Spleen (tissue), 13 donors: Measurements from ENCODE around the gene CXorf49. TPM values are rescaled to one million over a fixed set of nuclear protein-coding genes. Genes with fewer than 3 reads are reported as not detected.
A peak's percentile ranks its signal among the peaks of the same experiment; 100 is the strongest.
"Not testable (repeated sequence)": the region's sequence is repeated elsewhere in the genome, so short reads cannot be mapped to it uniquely, and the experiment has no call there.

Experiments
- DNase-seq: peaks from one replicate; pipeline ENCODE4 v3.0.0-alpha.2; 2020
- H3K27ac ChIP-seq, 8 donors: fragments of 200-600 bp; sonication (generic) in 7 of 8; 1 replicate in 4 of 8; 2 replicates in 4 of 8; pipeline versions ENCODE4 v1.5.0 to v1.8.0; 2016 to 2021; ENCODE audit warnings: inconsistent platforms in 4 of 8, mild to moderate bottlenecking in 4 of 8, moderate library complexity in 1 of 8
- H3K27me3 ChIP-seq, 7 donors: fragments of 200-600 bp; sonication (generic) in 6 of 7; replicated peaks in 1 of 7; 1 replicate in 4 of 7; 2 replicates in 3 of 7; pipeline versions ENCODE4 v1.5.0 to v1.8.0; 2016 to 2021; ENCODE audit warnings: inconsistent platforms in 3 of 7, mild to moderate bottlenecking in 1 of 7
- H3K36me3 ChIP-seq, 6 donors: fragments of 200-600 bp; sonication (generic) in 5 of 6; 1 replicate in 4 of 6; 2 replicates in 2 of 6; pipeline versions ENCODE4 v1.5.0 to v1.8.0; 2016 to 2021; ENCODE audit warnings: inconsistent platforms in 2 of 6
- H3K4me1 ChIP-seq, 6 donors: fragments of 200-600 bp; sonication (generic) in 5 of 6; 1 replicate in 3 of 6; 2 replicates in 3 of 6; pipeline versions ENCODE4 v1.5.0 to v1.8.0; 2016 to 2021; ENCODE audit warnings: inconsistent platforms in 3 of 6
- H3K4me3 ChIP-seq, 8 donors: fragments of 200-600 bp; sonication (generic) in 7 of 8; 1 replicate in 4 of 8; 2 replicates in 4 of 8; pipeline versions ENCODE4 v1.5.0 to v1.8.0; 2016 to 2021; ENCODE audit warnings: inconsistent platforms in 4 of 8, mild to moderate bottlenecking in 4 of 8, moderate library complexity in 2 of 8
- H3K9me3 ChIP-seq, 8 donors: fragments of 200-600 bp; sonication (generic) in 7 of 8; 1 replicate in 4 of 8; 2 replicates in 4 of 8; pipeline versions ENCODE4 v1.5.0 to v1.8.0; 2016 to 2021; ENCODE audit warnings: inconsistent platforms in 4 of 8
- WGBS, 5 donors: extraction: QIAGEN DNeasy Blood & Tissue Kit in 3 of 5; methylation state at CpG; one replicate each; pipeline versions ENCODE4 v1.1.5 to v1.1.7; 2013 to 2018; 5-methylcytosine and 5-hydroxymethylcytosine counted together
- intact Hi-C: fragments of 100-400 bp; cut with DNase I; formaldehyde crosslinking; loops from one replicate; pipeline ENCODE4 v1.15.0; 2023; ENCODE audit warnings: low total_unique reads
- long read RNA-seq, 2 donors: transcript quantifications; one replicate each; lab custom pipeline, GENCODE V29; 2026
- polyA plus RNA-seq, 3 donors: library from polyadenylated mRNA; stranded (reverse); fragments of 200-250 nt; gene quantifications; one replicate each; pipeline ENCODE4 v1.2.1, GENCODE V29; 2013
- total RNA-seq, 7 donors: library from RNA; depleted of rRNA in 3 of 7; stranded (reverse); fragments of >200 nt in 3 of 7; fragmentation: NEBNext Ultra II Directional in 4 of 7; extraction: Animal tissue kit (Norgen Biotek cat#: 25700) in 4 of 7; gene quantifications; one replicate each; pipeline versions ENCODE4 v1.1.0 to v1.2.1, GENCODE V29; 2016 to 2021
- donor health status: healthy with polysubstance abuse.
- donor health status: DM: no; HTN: no; CAD: no; lungs with moderate emphysema.
- donor health status: DM: no; HTN: no; CAD: no.
- donor health status: Bipolar disorder and iron deficiency.
- donor health status: healthy.
- donor health status: DM: no; HTN: no; CAD: no.
- donor health status: DM: yes; HTN: yes; CAD: no.

Gene CXorf49
- not detected for total RNA-seq
- polyA plus RNA-seq = not detected
- long read RNA-seq, donor 1 = 0 reads
- long read RNA-seq, donor 2 = 0 reads

DNA sequence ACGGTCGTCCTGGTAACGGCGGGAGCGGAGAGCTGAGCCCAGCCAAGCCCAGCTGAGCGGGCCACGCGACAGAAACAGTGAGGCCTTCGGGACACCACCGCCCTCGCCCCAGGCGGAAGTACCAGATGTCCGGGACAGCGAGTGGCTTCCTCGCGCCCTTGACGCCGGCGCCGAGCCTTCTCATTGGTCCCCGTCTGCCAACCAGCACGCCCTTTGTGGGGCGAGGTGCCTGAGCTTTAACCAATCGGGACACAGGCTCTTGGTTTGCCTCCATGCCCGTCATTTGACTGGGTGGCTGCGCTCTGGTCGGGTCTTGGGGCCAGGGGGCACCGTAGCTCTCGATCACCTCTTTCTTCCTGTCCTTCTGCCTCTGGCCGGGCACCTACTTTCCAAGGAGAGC, at the start of gene CXorf49:
Gene CXorf49, minus strand, starts transcription at position 101 of the 400 bp plus-strand sequence. CDS start 134 bp downstream, outside the sequence.
- H3K27ac ChIP-seq, intact Hi-C loops, H3K4me1 ChIP-seq, H3K36me3 ChIP-seq, H3K4me3 ChIP-seq, H3K27me3 ChIP-seq, H3K9me3 ChIP-seq, DNase-seq: not testable (repeated sequence)
- WGBS, 5 donors = no CpG with 5 or more reads among the region's 30 CpGs

DNA sequence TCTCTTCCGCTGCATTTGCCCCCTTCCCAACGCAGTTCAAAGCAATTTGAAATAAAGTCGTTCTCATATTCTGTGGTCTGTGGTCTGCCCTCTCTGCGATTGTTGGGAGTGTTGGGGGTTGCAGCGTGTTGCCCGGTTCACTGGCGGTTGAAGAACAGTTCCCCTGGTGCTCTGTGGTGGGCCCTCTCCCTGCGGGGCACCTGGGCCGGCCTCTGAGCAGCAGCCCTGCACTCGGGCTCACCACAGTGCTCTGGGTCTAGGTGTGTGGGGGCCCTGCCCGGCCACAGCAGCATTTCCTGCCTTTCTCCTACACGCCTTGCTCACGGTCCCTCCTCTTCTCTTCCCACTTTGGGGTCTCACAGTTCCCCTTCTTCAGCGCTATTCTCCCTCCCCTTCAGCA, 49.0 kb upstream of the CXorf49 start:
- H3K9me3 ChIP-seq, H3K27ac ChIP-seq, intact Hi-C loops, DNase-seq, H3K4me1 ChIP-seq, H3K4me3 ChIP-seq, H3K27me3 ChIP-seq, H3K36me3 ChIP-seq: not testable (repeated sequence)
- no CpG with 5 or more reads among the region's 14 CpGs for WGBS, 5 donors

DNA sequence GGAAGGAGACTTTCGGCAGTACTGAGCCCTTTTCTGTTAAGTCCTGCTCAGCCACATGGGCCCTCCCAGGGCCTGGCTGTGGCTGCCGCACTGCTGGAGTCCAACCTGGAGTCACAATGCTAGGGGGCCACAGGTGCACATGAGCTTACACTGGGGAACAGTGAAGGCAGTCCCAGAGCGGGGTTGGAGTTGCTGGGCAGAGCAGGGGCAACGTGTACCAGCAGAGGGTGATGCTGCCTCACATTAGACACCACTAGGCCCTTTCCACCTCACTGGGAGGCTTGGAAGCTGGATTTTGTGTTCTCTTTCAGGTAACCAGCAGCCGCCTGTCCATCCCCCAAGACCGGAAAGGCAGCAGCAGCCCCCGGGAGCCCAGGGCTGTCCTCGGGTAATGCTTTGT, 47.5 kb upstream of the CXorf49 start:
- DNase-seq, H3K4me1 ChIP-seq, H3K27me3 ChIP-seq, H3K4me3 ChIP-seq, H3K27ac ChIP-seq, H3K36me3 ChIP-seq, H3K9me3 ChIP-seq, intact Hi-C loops: not testable (repeated sequence)
- WGBS, 5 donors = no CpG with 5 or more reads among the region's 8 CpGs

DNA sequence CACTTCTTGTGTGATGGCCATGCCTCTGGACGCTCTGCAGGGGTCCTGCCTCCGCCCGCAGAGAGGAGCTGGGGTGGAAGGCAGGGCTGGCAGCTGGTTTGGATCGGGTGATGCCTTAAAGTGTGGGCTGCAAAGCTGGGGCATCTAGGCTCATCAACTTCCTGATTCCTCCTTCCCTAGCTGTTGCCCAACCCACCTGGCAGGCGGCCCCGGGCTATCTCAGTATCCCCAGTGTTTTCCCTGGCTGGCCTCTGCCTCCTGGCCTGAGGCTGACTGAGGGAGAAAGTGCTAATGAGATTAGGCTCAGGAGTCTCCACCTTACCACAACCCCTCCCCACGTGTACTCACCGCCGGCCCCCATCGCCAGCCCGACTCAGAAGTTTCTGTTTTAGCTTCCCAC, 46.7 kb upstream of the CXorf49 start:
- H3K27ac ChIP-seq, H3K9me3 ChIP-seq, H3K4me1 ChIP-seq, DNase-seq, H3K36me3 ChIP-seq, H3K27me3 ChIP-seq, intact Hi-C loops, H3K4me3 ChIP-seq: not testable (repeated sequence)
- WGBS, 5 donors = no CpG with 5 or more reads among the region's 11 CpGs

DNA sequence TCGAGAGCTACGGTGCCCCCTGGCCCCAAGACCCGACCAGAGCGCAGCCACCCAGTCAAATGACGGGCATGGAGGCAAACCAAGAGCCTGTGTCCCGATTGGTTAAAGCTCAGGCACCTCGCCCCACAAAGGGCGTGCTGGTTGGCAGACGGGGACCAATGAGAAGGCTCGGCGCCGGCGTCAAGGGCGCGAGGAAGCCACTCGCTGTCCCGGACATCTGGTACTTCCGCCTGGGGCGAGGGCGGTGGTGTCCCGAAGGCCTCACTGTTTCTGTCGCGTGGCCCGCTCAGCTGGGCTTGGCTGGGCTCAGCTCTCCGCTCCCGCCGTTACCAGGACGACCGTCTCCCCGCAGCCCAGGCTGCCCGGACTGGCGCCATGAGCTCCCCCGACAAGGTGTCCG, 45.0 kb upstream of the CXorf49 start, which contains the start of gene CXorf49B:
Gene CXorf49B, plus strand, starts transcription at position 301 of the 400 bp plus-strand sequence. Its CDS starts 75 bp downstream, at position 376.
- H3K9me3 ChIP-seq, DNase-seq, H3K27ac ChIP-seq, H3K4me3 ChIP-seq, H3K36me3 ChIP-seq, intact Hi-C loops, H3K27me3 ChIP-seq, H3K4me1 ChIP-seq: not testable (repeated sequence)
- WGBS, 5 donors = no CpG with 5 or more reads among the region's 34 CpGs

DNA sequence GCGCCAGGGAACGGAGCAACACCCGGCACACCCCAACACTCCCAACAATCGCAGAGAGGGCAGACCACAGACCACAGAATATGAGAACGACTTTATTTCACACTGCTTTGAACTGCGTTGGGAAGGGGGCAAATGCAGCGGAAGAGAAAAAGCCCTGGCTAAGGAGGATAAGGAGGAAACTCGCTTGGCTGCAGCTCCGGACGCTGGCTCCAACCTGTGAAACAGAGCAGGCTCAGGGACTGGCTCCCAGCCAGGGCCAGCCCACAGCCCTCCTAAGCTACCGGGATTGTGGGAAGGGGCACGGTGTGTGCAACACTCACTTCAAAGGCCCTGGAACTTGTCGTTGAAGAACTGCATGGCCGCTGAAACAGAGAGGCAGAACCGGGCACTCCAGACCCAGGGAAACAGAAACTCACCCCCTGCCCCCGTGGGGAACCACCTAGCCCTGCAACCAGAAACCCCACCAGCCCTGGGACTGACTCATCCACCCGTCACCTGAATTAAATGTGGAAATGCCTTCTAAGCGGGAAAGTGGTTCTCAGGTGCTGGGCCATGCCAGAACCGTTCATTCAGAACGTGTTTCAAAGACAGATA, 42.7 kb upstream of the CXorf49 start:
- intact Hi-C loops, H3K27ac ChIP-seq, H3K4me3 ChIP-seq, H3K27me3 ChIP-seq, H3K4me1 ChIP-seq, H3K36me3 ChIP-seq, DNase-seq, H3K9me3 ChIP-seq: not testable (repeated sequence)
- no CpG with 5 or more reads among the region's 20 CpGs for WGBS, 5 donors

DNA sequence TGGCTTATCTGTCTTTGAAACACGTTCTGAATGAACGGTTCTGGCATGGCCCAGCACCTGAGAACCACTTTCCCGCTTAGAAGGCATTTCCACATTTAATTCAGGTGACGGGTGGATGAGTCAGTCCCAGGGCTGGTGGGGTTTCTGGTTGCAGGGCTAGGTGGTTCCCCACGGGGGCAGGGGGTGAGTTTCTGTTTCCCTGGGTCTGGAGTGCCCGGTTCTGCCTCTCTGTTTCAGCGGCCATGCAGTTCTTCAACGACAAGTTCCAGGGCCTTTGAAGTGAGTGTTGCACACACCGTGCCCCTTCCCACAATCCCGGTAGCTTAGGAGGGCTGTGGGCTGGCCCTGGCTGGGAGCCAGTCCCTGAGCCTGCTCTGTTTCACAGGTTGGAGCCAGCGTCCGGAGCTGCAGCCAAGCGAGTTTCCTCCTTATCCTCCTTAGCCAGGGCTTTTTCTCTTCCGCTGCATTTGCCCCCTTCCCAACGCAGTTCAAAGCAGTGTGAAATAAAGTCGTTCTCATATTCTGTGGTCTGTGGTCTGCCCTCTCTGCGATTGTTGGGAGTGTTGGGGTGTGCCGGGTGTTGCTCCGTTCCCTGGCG, 2.3 kb upstream of the CXorf49 start:
- H3K27me3 ChIP-seq, H3K27ac ChIP-seq, H3K36me3 ChIP-seq, H3K4me3 ChIP-seq, H3K9me3 ChIP-seq, H3K4me1 ChIP-seq, DNase-seq, intact Hi-C loops: not testable (repeated sequence)
- WGBS, 5 donors = no CpG with 5 or more reads among the region's 20 CpGs

DNA sequence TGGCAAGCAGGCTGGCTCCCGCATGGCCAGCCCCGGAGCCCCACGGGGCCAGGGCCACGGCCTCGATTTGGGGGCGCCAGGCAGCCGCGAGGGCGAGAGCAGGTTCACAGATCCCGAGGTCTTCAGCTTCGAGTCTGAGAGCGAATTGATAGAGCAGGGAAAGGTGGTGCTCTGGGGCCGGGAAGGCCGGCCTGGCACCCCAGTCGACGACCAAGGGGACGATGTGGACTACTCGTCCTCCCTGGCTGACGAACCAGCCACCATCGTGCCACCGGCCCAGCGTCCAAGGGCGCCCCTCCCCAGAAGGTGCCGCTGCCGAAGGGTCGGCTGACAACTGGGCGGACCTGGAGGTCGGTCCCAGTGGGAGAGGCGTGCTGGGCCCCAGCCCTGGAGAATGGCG, 1.1 kb upstream of the CXorf49 start:
- H3K27me3 ChIP-seq, H3K36me3 ChIP-seq, H3K27ac ChIP-seq, intact Hi-C loops, H3K4me1 ChIP-seq, H3K9me3 ChIP-seq, H3K4me3 ChIP-seq: not testable (repeated sequence)
- DNase-seq = peak; percentile 52
- 89 to 94% methylated on average over 3 to 8 of the region's 30 CpGs; no CpG with 5 or more reads in 3 of the 5 donors for WGBS, 5 donors

DNA sequence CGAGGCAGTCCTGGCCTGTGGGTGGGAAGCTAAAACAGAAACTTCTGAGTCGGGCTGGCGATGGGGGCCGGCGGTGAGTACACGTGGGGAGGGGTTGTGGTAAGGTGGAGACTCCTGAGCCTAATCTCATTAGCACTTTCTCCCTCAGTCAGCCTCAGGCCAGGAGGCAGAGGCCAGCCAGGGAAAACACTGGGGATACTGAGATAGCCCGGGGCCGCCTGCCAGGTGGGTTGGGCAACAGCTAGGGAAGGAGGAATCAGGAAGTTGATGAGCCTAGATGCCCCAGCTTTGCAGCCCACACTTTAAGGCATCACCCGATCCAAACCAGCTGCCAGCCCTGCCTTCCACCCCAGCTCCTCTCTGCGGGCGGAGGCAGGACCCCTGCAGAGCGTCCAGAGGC, 1.8 kb downstream of the CXorf49 start:
- H3K9me3 ChIP-seq, H3K4me3 ChIP-seq, H3K36me3 ChIP-seq, H3K27ac ChIP-seq, DNase-seq, H3K27me3 ChIP-seq, intact Hi-C loops, H3K4me1 ChIP-seq: not testable (repeated sequence)
- no CpG with 5 or more reads among the region's 12 CpGs for WGBS, 5 donors

DNA sequence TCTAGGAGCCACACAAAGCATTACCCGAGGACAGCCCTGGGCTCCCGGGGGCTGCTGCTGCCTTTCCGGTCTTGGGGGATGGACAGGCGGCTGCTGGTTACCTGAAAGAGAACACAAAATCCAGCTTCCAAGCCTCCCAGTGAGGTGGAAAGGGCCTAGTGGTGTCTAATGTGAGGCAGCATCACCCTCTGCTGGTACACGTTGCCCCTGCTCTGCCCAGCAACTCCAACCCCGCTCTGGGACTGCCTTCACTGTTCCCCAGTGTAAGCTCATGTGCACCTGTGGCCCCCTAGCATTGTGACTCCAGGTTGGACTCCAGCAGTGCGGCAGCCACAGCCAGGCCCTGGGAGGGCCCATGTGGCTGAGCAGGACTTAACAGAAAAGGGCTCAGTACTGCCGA, 2.5 kb downstream of the CXorf49 start:
- H3K4me1 ChIP-seq, DNase-seq, H3K27me3 ChIP-seq, H3K4me3 ChIP-seq, H3K27ac ChIP-seq, H3K36me3 ChIP-seq, intact Hi-C loops, H3K9me3 ChIP-seq: not testable (repeated sequence)
- WGBS, 5 donors = no CpG with 5 or more reads among the region's 8 CpGs

DNA sequence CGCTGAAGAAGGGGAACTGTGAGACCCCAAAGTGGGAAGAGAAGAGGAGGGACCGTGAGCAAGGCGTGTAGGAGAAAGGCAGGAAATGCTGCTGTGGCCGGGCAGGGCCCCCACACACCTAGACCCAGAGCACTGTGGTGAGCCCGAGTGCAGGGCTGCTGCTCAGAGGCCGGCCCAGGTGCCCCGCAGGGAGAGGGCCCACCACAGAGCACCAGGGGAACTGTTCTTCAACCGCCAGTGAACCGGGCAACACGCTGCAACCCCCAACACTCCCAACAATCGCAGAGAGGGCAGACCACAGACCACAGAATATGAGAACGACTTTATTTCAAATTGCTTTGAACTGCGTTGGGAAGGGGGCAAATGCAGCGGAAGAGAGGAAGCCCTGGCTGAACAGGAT, 4.0 kb downstream of the CXorf49 start:
- H3K4me1 ChIP-seq, DNase-seq, H3K27me3 ChIP-seq, H3K9me3 ChIP-seq, H3K27ac ChIP-seq, H3K36me3 ChIP-seq, intact Hi-C loops, H3K4me3 ChIP-seq: not testable (repeated sequence)
- WGBS, 5 donors = no CpG with 5 or more reads among the region's 14 CpGs

DNA sequence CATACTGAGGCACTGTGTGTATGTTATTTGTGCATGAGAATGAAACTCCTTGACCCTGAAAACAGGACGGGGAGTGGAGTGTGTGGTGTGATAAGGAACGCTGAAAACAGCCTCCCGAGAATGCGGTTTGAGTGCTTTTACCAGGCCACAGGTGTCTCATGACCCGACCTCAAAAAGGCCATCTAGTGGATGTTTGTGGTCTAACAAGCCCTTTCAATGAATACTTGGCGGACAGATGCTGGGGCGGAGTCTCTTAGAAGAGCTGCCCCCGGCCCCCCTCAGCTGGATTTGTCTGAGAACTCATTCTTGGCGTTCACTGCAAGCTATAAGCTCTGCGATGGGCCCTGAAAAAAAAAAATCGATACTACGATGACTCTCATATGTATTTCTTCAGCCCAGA, 15.2 kb downstream of the CXorf49 start:
- no CpG with 5 or more reads among the region's 12 CpGs for WGBS, 5 donors

More for the DNA sequence above, 15.2 kb downstream of the CXorf49 start:
- H3K4me1 ChIP-seq, intact Hi-C loops, DNase-seq, H3K27me3 ChIP-seq, H3K36me3 ChIP-seq, H3K9me3 ChIP-seq, H3K27ac ChIP-seq, H3K4me3 ChIP-seq: not testable (repeated sequence)
